WTC11 (cell line): Measurements from ENCODE around the gene CRY2. TPM values are rescaled to one million over a fixed set of nuclear protein-coding genes. Genes with fewer than 3 reads are reported as not detected.

Source experiments
- ATAC-seq: fragments of 200-7000 bp; cut with Tn5 transposase; 2 replicates; pipeline ENCODE4 v1.10.0; 2021; ENCODE audit warnings: mild to moderate bottlenecking, moderate library complexity
- CTCF ChIA-PET: fragments of 300-600 bp; sonication (Branson Sonifier 250); formaldehyde crosslinking; loops from one replicate; lab custom pipeline; 2021; ENCODE audit warnings: antibody characterized with exemption; lab: Charles Lee
- POLR2A ChIA-PET: fragments of 350-600 bp; sonication (Branson Sonifier 250); formaldehyde crosslinking; loops from one replicate; lab custom pipeline; 2021; ENCODE audit warnings: antibody characterized with exemption; lab: Charles Lee
- DNase-seq: peaks from one replicate; pipeline ENCODE4 v3.0.0; 2021; ENCODE audit warnings: low spot score
- H3K27ac Mint-ChIP-seq: 2 replicates; pipeline ENCODE4 v1.8.0; 2021; ENCODE audit warnings: mixed read lengths
- H3K27me3 Mint-ChIP-seq: 2 replicates; pipeline ENCODE4 v1.8.0; 2021; ENCODE audit warnings: low read depth, mild to moderate bottlenecking, moderate library complexity, mixed read lengths
- H3K36me3 Mint-ChIP-seq: 2 replicates; pipeline ENCODE4 v1.8.0; 2021; ENCODE audit warnings: mixed read lengths
- H3K4me1 Mint-ChIP-seq: 2 replicates; pipeline ENCODE4 v1.8.0; 2022; ENCODE audit warnings: mixed read lengths
- H3K4me3 Mint-ChIP-seq: 2 replicates; pipeline ENCODE4 v1.8.0; 2021; ENCODE audit warnings: mild to moderate bottlenecking, moderate library complexity, mixed read lengths
- H3K9me3 Mint-ChIP-seq: 2 replicates; pipeline ENCODE4 v1.8.0; 2021; ENCODE audit warnings: mixed read lengths
- ATF1 ChIP-seq: sonication (generic); formaldehyde crosslinking; IDR thresholded peaks from 2 replicates; pipeline ENCODE4 v1.8.1; 2023; ENCODE audit warnings: mild to moderate bottlenecking, moderate library complexity, missing genetic modification reagents
- CREB1 ChIP-seq: sonication (generic); formaldehyde crosslinking; IDR thresholded peaks from 2 replicates; pipeline ENCODE4 v1.8.0; 2023; ENCODE audit warnings: mild to moderate bottlenecking, missing genetic modification reagents
- GABPB1 ChIP-seq: sonication (generic); formaldehyde crosslinking; IDR thresholded peaks from 2 replicates; pipeline ENCODE4 v1.8.1; 2023; ENCODE audit warnings: mild to moderate bottlenecking, missing genetic modification reagents
- GTF2I ChIP-seq: fragments of 250-450 bp; sonication (Bioruptor Pico); conservative IDR thresholded peaks from 2 replicates; pipeline ENCODE4 v1.4.0; 2021; ENCODE audit warnings: mild to moderate bottlenecking
- HMGA2 ChIP-seq: fragments of 250-450 bp; sonication (Bioruptor Pico); IDR thresholded peaks from 2 replicates; pipeline ENCODE4 v1.4.0; 2021; ENCODE audit warnings: mild to moderate bottlenecking, moderate library complexity
- IRF2 ChIP-seq: sonication (generic); formaldehyde crosslinking; IDR thresholded peaks from 2 replicates; pipeline ENCODE4 v1.8.0; 2022; ENCODE audit warnings: low read depth, missing genetic modification reagents, borderline replicate concordance
- KAT7 ChIP-seq: sonication (generic); formaldehyde crosslinking; IDR thresholded peaks from 2 replicates; pipeline ENCODE4 v1.8.1; 2023; ENCODE audit warnings: missing genetic modification reagents, mild to moderate bottlenecking, borderline replicate concordance
- RELA ChIP-seq: sonication (generic); formaldehyde crosslinking; IDR thresholded peaks from 2 replicates; pipeline ENCODE4 v1.8.1; 2022; ENCODE audit warnings: missing genetic modification reagents, mild to moderate bottlenecking, borderline replicate concordance
- SOX15 ChIP-seq: fragments of 250-450 bp; sonication (Bioruptor Pico); IDR thresholded peaks from 2 replicates; pipeline ENCODE4 v1.9.0; 2021; ENCODE audit warnings: mild to moderate bottlenecking
- TEAD1 ChIP-seq: sonication (generic); formaldehyde crosslinking; IDR thresholded peaks from 2 replicates; pipeline ENCODE4 v1.8.0; 2022; ENCODE audit warnings: mild to moderate bottlenecking, missing genetic modification reagents
- ZNF121 ChIP-seq: sonication (generic); formaldehyde crosslinking; IDR thresholded peaks from 2 replicates; pipeline ENCODE4 v1.8.0; 2023; ENCODE audit warnings: missing genetic modification reagents
- ZNF138 ChIP-seq: sonication (generic); formaldehyde crosslinking; conservative IDR thresholded peaks from 2 replicates; pipeline ENCODE4 v1.8.1; 2022; ENCODE audit warnings: mild to moderate bottlenecking, moderate library complexity, missing genetic modification reagents
- ZNF671 ChIP-seq: fragments of 250-450 bp; sonication (Bioruptor Pico); IDR thresholded peaks from 2 replicates; pipeline ENCODE4 v1.8.0; 2021; ENCODE audit warnings: mild to moderate bottlenecking
- total RNA-seq: library from RNA; stranded (reverse); gene quantifications from 3 replicates; pipeline ENCODE4 v1.2.3, GENCODE V29; 2021
- TF ChIP-seq, protein P1 (sequence below): fragments of 250-450 bp; sonication (Bioruptor Pico); IDR thresholded peaks from 2 replicates; pipeline ENCODE4 v1.9.0; 2021; ENCODE audit warnings: mild to moderate bottlenecking
- TF ChIP-seq, protein P2 (sequence below): fragments of 250-450 bp; sonication (Bioruptor Pico); conservative IDR thresholded peaks from 2 replicates; pipeline ENCODE4 v1.9.0; 2021; ENCODE audit warnings: mild to moderate bottlenecking
- TF ChIP-seq, protein P3 (sequence below): fragments of 250-450 bp; sonication (Bioruptor Pico); IDR thresholded peaks from 2 replicates; pipeline ENCODE4 v1.8.0; 2021; ENCODE audit warnings: mild to moderate bottlenecking
- TF ChIP-seq, protein P4 (sequence below): sonication (generic); formaldehyde crosslinking; IDR thresholded peaks from 2 replicates; pipeline ENCODE4 v1.8.1; 2023; ENCODE audit warnings: mild to moderate bottlenecking, missing genetic modification reagents, moderate library complexity
- TF ChIP-seq, protein P5 (sequence below): sonication (generic); formaldehyde crosslinking; IDR thresholded peaks from 2 replicates; pipeline ENCODE4 v1.8.1; 2023; ENCODE audit warnings: mild to moderate bottlenecking, missing genetic modification reagents
- TF ChIP-seq, protein P6 (sequence below): sonication (generic); formaldehyde crosslinking; IDR thresholded peaks from 2 replicates; pipeline ENCODE4 v1.8.1; 2023; ENCODE audit warnings: mild to moderate bottlenecking, missing genetic modification reagents, borderline replicate concordance
- TF ChIP-seq, protein P7 (sequence below): fragments of 250-450 bp; sonication (Bioruptor Pico); IDR thresholded peaks from 2 replicates; pipeline ENCODE4 v2.1.2; 2022; ENCODE audit warnings: mild to moderate bottlenecking, moderate library complexity
- TF ChIP-seq, protein P8 (sequence below): sonication (generic); formaldehyde crosslinking; IDR thresholded peaks from 2 replicates; pipeline ENCODE4 v1.8.0; 2023; ENCODE audit warnings: missing genetic modification reagents
- TF ChIP-seq, protein P9 (sequence below): sonication (generic); formaldehyde crosslinking; IDR thresholded peaks from 2 replicates; pipeline ENCODE4 v1.8.0; 2022; ENCODE audit warnings: mild to moderate bottlenecking, missing genetic modification reagents

The CRY2 gene
- total RNA-seq, 1 experiment from 2014 or later = 18.3 TPM

DNA sequence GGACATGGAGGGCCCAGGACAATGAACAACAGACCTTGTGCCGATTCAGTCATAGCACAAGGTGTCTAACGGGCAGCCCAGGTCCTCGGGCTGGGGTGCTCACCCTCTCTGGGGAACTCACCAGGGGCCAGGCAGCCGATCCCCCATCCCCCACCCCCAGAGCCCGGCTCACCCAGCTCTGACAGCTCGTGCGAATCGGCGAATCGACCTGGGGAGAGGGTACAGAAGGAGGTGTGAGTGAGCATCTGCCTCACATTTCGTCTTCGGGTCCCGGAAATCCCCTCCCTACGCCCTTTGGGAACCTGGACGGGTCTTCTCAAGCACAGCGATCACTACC, 70.0 kb downstream of the CRY2 start (continued):
- TF ChIP-seq SOX15 (CRISPR knock-in tag) (no peak), KAT7 (CRISPR knock-in tag) (no peak), GABPB1 (CRISPR knock-in tag) (no peak), RELA (CRISPR knock-in tag) (no peak), HMGA2 (CRISPR knock-in tag) (no peak), TEAD1 (CRISPR knock-in tag) (no peak), ATF1 (CRISPR knock-in tag) (no peak), ZNF138 (CRISPR knock-in tag) (no peak), IRF2 (CRISPR knock-in tag) (no peak)
- TF ChIP-seq, protein P1, sequence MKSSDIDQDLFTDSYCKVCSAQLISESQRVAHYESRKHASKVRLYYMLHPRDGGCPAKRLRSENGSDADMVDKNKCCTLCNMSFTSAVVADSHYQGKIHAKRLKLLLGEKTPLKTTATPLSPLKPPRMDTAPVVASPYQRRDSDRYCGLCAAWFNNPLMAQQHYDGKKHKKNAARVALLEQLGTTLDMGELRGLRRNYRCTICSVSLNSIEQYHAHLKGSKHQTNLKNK (CRISPR knock-in tag) = no peak
- TF ChIP-seq, protein P2, sequence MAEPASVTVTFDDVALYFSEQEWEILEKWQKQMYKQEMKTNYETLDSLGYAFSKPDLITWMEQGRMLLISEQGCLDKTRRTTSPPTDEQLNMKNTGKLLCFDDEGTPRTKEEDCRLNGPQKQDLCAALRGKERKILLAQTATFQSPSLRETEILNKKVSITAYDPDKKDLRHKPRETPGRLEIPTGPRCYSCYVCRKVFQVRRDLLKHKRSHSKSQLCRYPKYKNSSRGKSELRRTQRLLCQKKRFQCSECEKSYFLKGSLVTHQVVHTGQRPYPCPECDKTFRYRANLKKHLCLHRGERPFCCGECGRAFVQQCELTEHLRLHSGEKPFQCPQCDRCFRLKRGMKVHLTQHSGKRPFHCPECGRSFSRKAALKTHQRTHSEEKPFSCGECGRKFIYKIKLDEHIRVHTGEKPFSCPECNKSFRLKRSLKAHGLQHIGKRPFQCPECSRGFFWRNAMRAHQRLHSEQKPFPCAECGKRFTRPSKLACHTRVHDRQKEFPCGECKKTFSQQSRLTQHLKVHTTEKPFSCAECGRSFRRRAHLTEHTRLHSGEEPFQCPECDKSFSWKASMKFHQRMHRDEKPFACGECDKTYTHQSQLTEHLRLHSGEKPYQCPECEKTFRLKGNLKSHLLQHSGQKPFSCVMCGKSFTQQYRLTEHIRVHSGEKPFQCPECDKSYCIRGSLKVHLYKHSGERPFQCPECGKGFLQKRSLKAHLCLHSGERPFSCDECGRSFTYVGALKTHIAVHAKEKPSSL (CRISPR knock-in tag) = no peak
- TF ChIP-seq, protein P3, sequence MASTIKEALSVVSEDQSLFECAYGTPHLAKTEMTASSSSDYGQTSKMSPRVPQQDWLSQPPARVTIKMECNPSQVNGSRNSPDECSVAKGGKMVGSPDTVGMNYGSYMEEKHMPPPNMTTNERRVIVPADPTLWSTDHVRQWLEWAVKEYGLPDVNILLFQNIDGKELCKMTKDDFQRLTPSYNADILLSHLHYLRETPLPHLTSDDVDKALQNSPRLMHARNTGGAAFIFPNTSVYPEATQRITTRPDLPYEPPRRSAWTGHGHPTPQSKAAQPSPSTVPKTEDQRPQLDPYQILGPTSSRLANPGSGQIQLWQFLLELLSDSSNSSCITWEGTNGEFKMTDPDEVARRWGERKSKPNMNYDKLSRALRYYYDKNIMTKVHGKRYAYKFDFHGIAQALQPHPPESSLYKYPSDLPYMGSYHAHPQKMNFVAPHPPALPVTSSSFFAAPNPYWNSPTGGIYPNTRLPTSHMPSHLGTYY (CRISPR knock-in tag) = no peak
- TF ChIP-seq, protein P4, sequence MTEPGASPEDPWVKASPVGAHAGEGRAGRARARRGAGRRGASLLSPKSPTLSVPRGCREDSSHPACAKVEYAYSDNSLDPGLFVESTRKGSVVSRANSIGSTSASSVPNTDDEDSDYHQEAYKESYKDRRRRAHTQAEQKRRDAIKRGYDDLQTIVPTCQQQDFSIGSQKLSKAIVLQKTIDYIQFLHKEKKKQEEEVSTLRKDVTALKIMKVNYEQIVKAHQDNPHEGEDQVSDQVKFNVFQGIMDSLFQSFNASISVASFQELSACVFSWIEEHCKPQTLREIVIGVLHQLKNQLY (CRISPR knock-in tag) = no peak

DNA sequence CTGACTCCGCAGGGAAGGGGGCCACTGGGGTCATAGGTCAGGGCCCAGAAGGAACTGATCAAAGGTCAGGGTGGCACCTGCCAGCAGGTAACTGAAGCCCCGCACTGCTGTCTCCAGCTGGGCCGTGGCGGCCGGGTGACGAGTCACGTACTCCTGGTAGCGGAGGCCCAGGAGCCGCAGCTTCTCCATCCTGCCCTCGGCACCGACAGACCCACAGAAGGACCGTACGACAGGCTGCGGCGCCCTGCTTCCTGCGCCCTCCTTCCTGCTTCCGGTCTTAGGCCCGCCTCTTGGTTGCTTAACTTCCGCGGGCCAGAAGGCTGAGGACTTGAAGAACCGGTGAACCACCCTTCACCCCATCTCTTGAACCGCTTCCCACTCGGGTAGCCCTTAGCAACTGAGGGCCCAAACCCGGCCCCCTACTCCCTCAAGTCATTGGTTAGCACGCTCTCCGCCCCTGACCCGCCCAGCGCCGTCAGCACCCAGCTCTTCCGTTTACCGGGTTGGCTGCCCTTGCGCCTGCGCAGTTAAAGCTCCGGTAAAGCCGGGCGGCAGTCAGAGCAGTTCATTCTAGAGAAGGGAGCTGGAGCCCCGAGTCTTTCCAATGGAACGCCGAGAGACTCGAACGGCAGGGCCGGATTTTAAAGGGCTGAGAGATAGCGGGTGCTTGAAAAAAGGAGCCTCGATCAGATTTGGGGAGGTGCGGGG, 70.5 kb downstream of the CRY2 start, which contains the start of gene PEX16:
Gene PEX16 (minus strand): TSS at position 255 of the 708 bp plus-strand sequence. CDS start 66 bp downstream, at position 189.
- peaks cover 3% of the 10 kb centered on the region; the same call in 1 of the 2 replicates for H3K36me3 Mint-ChIP-seq
- POLR2A ChIA-PET = interaction anchor here (0.6 to 1.7 kb wide), 12 partner anchors 11 to 325 kb away, joined by 3 to 8 read pairs (median 3); no protein-coding TSS in a partner anchor
- H3K9me3 Mint-ChIP-seq = no peaks in the 10 kb centered on the region
- peak within 1 kb of the TSS; percentile 93 for H3K4me3 Mint-ChIP-seq
- peaks cover 32% of the 10 kb centered on the region for H3K4me1 Mint-ChIP-seq
- CTCF ChIA-PET = interaction anchor here (0.9 to 1.7 kb wide), 10 partner anchors 17 to 146 kb away, joined by 3 to 17 read pairs (median 4); partner anchors contain the start of gene CRY2
- DNase-seq = peak; percentile 94
- H3K27ac Mint-ChIP-seq = peak within 1 kb of the TSS; percentile 96
- ATAC-seq = peak; percentile 68
- H3K27me3 Mint-ChIP-seq = peaks cover 2% of the 10 kb centered on the region; the same call in 1 of the 2 replicates
- TF ChIP-seq, protein P5, sequence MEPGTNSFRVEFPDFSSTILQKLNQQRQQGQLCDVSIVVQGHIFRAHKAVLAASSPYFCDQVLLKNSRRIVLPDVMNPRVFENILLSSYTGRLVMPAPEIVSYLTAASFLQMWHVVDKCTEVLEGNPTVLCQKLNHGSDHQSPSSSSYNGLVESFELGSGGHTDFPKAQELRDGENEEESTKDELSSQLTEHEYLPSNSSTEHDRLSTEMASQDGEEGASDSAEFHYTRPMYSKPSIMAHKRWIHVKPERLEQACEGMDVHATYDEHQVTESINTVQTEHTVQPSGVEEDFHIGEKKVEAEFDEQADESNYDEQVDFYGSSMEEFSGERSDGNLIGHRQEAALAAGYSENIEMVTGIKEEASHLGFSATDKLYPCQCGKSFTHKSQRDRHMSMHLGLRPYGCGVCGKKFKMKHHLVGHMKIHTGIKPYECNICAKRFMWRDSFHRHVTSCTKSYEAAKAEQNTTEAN (CRISPR knock-in tag) = no peak
- TF ChIP-seq GABPB1 (CRISPR knock-in tag) (peak; percentile 51; the same call in 1 of the 2 replicates), CREB1 (CRISPR knock-in tag) (no peak), ZNF671 (CRISPR knock-in tag) (no peak), ATF1 (CRISPR knock-in tag) (no peak), IRF2 (CRISPR knock-in tag) (no peak), ZNF121 (no peak), RELA (CRISPR knock-in tag) (no peak), GTF2I (CRISPR knock-in tag) (no peak)
- TF ChIP-seq, protein P6, sequence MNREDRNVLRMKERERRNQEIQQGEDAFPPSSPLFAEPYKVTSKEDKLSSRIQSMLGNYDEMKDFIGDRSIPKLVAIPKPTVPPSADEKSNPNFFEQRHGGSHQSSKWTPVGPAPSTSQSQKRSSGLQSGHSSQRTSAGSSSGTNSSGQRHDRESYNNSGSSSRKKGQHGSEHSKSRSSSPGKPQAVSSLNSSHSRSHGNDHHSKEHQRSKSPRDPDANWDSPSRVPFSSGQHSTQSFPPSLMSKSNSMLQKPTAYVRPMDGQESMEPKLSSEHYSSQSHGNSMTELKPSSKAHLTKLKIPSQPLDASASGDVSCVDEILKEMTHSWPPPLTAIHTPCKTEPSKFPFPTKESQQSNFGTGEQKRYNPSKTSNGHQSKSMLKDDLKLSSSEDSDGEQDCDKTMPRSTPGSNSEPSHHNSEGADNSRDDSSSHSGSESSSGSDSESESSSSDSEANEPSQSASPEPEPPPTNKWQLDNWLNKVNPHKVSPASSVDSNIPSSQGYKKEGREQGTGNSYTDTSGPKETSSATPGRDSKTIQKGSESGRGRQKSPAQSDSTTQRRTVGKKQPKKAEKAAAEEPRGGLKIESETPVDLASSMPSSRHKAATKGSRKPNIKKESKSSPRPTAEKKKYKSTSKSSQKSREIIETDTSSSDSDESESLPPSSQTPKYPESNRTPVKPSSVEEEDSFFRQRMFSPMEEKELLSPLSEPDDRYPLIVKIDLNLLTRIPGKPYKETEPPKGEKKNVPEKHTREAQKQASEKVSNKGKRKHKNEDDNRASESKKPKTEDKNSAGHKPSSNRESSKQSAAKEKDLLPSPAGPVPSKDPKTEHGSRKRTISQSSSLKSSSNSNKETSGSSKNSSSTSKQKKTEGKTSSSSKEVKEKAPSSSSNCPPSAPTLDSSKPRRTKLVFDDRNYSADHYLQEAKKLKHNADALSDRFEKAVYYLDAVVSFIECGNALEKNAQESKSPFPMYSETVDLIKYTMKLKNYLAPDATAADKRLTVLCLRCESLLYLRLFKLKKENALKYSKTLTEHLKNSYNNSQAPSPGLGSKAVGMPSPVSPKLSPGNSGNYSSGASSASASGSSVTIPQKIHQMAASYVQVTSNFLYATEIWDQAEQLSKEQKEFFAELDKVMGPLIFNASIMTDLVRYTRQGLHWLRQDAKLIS = no peak
- TF ChIP-seq, protein P7, sequence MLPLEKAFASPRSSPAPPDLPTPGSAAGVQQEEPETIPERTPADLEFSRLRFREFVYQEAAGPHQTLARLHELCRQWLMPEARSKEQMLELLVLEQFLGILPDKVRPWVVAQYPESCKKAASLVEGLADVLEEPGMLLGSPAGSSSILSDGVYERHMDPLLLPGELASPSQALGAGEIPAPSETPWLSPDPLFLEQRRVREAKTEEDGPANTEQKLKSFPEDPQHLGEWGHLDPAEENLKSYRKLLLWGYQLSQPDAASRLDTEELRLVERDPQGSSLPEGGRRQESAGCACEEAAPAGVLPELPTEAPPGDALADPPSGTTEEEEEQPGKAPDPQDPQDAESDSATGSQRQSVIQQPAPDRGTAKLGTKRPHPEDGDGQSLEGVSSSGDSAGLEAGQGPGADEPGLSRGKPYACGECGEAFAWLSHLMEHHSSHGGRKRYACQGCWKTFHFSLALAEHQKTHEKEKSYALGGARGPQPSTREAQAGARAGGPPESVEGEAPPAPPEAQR (CRISPR knock-in tag) = no peak
- TF ChIP-seq, protein P8, sequence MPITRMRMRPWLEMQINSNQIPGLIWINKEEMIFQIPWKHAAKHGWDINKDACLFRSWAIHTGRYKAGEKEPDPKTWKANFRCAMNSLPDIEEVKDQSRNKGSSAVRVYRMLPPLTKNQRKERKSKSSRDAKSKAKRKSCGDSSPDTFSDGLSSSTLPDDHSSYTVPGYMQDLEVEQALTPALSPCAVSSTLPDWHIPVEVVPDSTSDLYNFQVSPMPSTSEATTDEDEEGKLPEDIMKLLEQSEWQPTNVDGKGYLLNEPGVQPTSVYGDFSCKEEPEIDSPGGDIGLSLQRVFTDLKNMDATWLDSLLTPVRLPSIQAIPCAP = no peak
- TF ChIP-seq, protein P9, sequence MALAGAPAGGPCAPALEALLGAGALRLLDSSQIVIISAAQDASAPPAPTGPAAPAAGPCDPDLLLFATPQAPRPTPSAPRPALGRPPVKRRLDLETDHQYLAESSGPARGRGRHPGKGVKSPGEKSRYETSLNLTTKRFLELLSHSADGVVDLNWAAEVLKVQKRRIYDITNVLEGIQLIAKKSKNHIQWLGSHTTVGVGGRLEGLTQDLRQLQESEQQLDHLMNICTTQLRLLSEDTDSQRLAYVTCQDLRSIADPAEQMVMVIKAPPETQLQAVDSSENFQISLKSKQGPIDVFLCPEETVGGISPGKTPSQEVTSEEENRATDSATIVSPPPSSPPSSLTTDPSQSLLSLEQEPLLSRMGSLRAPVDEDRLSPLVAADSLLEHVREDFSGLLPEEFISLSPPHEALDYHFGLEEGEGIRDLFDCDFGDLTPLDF (CRISPR knock-in tag) = no peak
